ENCODE measurements around the gene SPATA20.

SPATA20 gene

GRCh38 chr17:50569592-50569991, 22.6 kb downstream of the SPATA20 start:
- no peak for TF ChIP-seq CTCF (IDR thresholded peaks at IDR 0.05; ENCODE audit: control insufficient read depth, extremely low read depth, insufficient read depth)
- no peak overlapping the region for H3K4me3 ChIP-seq (ENCODE audit: low read depth, low read length)
- DNase-seq (ENCODE audit: low read depth) = no peak

- no peak for TF ChIP-seq CTCF (IDR thresholded peaks at IDR 0.05; ENCODE audit: control insufficient read depth, extremely low read depth, insufficient read depth)
- DNase-seq (ENCODE audit: low read depth) = no peak
- no peak overlapping the region for H3K4me3 ChIP-seq (ENCODE audit: low read depth, low read length)
Observed at GRCh38 chr17:50570032-50570431, 23.1 kb downstream of the SPATA20 start.

GRCh38 chr17:50570528-50570927, 23.6 kb downstream of the SPATA20 start:
- TF ChIP-seq CTCF (IDR thresholded peaks at IDR 0.05; ENCODE audit: control insufficient read depth, extremely low read depth, insufficient read depth) = no peak
- no peak for DNase-seq (ENCODE audit: low read depth)
- H3K4me3 ChIP-seq (ENCODE audit: low read depth, low read length) = no peak overlapping the region

GRCh38 chr17:50571681-50572080, 24.7 kb downstream of the SPATA20 start:
- DNase-seq (ENCODE audit: low read depth) = no peak
- TF ChIP-seq CTCF (IDR thresholded peaks at IDR 0.05; ENCODE audit: control insufficient read depth, extremely low read depth, insufficient read depth) = no peak
- no peak overlapping the region for H3K4me3 ChIP-seq (ENCODE audit: low read depth, low read length)

GRCh38 chr17:50572541-50572940, 25.6 kb downstream of the SPATA20 start:
- H3K4me3 ChIP-seq (ENCODE audit: low read depth, low read length) = no peak overlapping the region
- no peak for TF ChIP-seq CTCF (IDR thresholded peaks at IDR 0.05; ENCODE audit: control insufficient read depth, extremely low read depth, insufficient read depth)
- DNase-seq (ENCODE audit: low read depth) = no peak

GRCh38 chr17:50573866-50574611, 27.1 kb downstream of the SPATA20 start:
- H3K4me3 ChIP-seq (ENCODE audit: low read depth, low read length) = no peak overlapping the region
- DNase-seq (ENCODE audit: low read depth) = no peak
- TF ChIP-seq CTCF (IDR thresholded peaks at IDR 0.05; ENCODE audit: control insufficient read depth, extremely low read depth, insufficient read depth) = no peak

Measured in LNCaP clone FGC (cell line).